Effector memory CD4-positive, alpha-beta T cell (primary cell): Measurements from ENCODE around the gene AACS.

ENCODE experiments used
- DNase-seq, 3 donors: peaks; one replicate each; pipeline ENCODE4 v3.0.0-alpha.2; 2020
- H3K27ac ChIP-seq: 2 replicates; pipeline ENCODE4 v1.7.0; 2013; ENCODE audit warnings: mild to moderate bottlenecking, low read length, moderate library complexity; ENCODE audit not compliant: insufficient read depth, poor library complexity, severe bottlenecking
- H3K27me3 ChIP-seq: replicated peaks from 2 replicates; pipeline ENCODE4 v1.7.0; 2013; ENCODE audit warnings: mild to moderate bottlenecking, low read length; ENCODE audit not compliant: insufficient read depth, control insufficient read depth, poor library complexity, severe bottlenecking
- H3K36me3 ChIP-seq: 2 replicates; pipeline ENCODE4 v1.7.0; 2013; ENCODE audit warnings: mild to moderate bottlenecking, low read length, moderate library complexity; ENCODE audit not compliant: control insufficient read depth, insufficient read depth
- H3K4me1 ChIP-seq: 2 replicates; pipeline ENCODE4 v1.7.0; 2013; ENCODE audit warnings: low read length, mild to moderate bottlenecking; ENCODE audit not compliant: control insufficient read depth, insufficient read depth, poor library complexity, severe bottlenecking
- H3K4me3 ChIP-seq: 2 replicates; pipeline ENCODE4 v1.7.0; 2013; ENCODE audit warnings: low read length, low read depth, mild to moderate bottlenecking; ENCODE audit not compliant: insufficient read depth, poor library complexity, severe bottlenecking
- H3K9me3 ChIP-seq: 2 replicates; pipeline ENCODE4 v1.7.0; 2013; ENCODE audit warnings: mild to moderate bottlenecking, low read length, moderate library complexity; ENCODE audit not compliant: control insufficient read depth

The AACS gene

GRCh38 chr12:125187148-125187745 is 122.0 kb downstream of the AACS start:
- Histone ChIP-seq H3K27me3 (peaks cover 41% of the 10 kb centered on the region), H3K27ac (no peak overlapping the region), H3K4me3 (no peak overlapping the region), H3K36me3 (no peaks in the 10 kb centered on the region), H3K9me3 (no peaks in the 10 kb centered on the region), H3K4me1 (peaks cover 8% of the 10 kb centered on the region)
- DNase-seq: no peak

GRCh38 chr12:125187780-125188741 is 122.8 kb downstream of the AACS start:
- H3K36me3 ChIP-seq: no peaks in the 10 kb centered on the region
- no peaks in the 10 kb centered on the region for H3K9me3 ChIP-seq
- H3K4me1 ChIP-seq: peaks cover 8% of the 10 kb centered on the region
- H3K27me3 ChIP-seq: peaks cover 41% of the 10 kb centered on the region
- H3K27ac ChIP-seq: no peak overlapping the region
- no peak for DNase-seq
- H3K4me3 ChIP-seq: no peak overlapping the region

- Histone ChIP-seq H3K4me1 (peaks cover 3% of the 10 kb centered on the region), H3K36me3 (no peaks in the 10 kb centered on the region), H3K4me3 (no peak overlapping the region), H3K27me3 (peaks cover 32% of the 10 kb centered on the region), H3K27ac (no peak overlapping the region), H3K9me3 (no peaks in the 10 kb centered on the region)
- no peak for DNase-seq
Measured at GRCh38 chr12:125189015-125189414, 123.8 kb downstream of the AACS start.

GRCh38 chr12:125189502-125189901 is 124.3 kb downstream of the AACS start:
- H3K36me3 ChIP-seq: no peaks in the 10 kb centered on the region
- no peak overlapping the region for H3K4me3 ChIP-seq
- DNase-seq: no peak
- H3K9me3 ChIP-seq: no peaks in the 10 kb centered on the region
- peaks cover 3% of the 10 kb centered on the region for H3K4me1 ChIP-seq
- H3K27ac ChIP-seq: no peak overlapping the region
- H3K27me3 ChIP-seq: peaks cover 27% of the 10 kb centered on the region

GRCh38 chr12:125191361-125192087 is 126.3 kb downstream of the AACS start:
- H3K4me1 ChIP-seq: peaks cover 3% of the 10 kb centered on the region
- DNase-seq: no peak
- H3K4me3 ChIP-seq: no peak overlapping the region
- H3K27me3 ChIP-seq: peaks cover 23% of the 10 kb centered on the region
- no peaks in the 10 kb centered on the region for H3K36me3 ChIP-seq
- H3K9me3 ChIP-seq: no peaks in the 10 kb centered on the region
- H3K27ac ChIP-seq: no peak overlapping the region

- no peaks in the 10 kb centered on the region for H3K9me3 ChIP-seq
- peaks cover 20% of the 10 kb centered on the region for H3K27me3 ChIP-seq
- H3K4me3 ChIP-seq: no peak overlapping the region
- no peaks in the 10 kb centered on the region for H3K36me3 ChIP-seq
- no peaks in the 10 kb centered on the region for H3K4me1 ChIP-seq
- DNase-seq: no peak
- H3K27ac ChIP-seq: no peak overlapping the region
Measured at GRCh38 chr12:125192690-125193221, 127.5 kb downstream of the AACS start.
